Bronchial epithelial cell (primary cell): ENCODE measurements around the gene AGAP1. TPM values are rescaled to one million over a fixed set of nuclear protein-coding genes. Genes with fewer than 3 reads are reported as not detected.

Source experiments
- DNase-seq: peaks from one replicate; pipeline ENCODE4 v3.0.0-alpha.2; 2010; ENCODE audit warnings: low read depth
- FAIRE-seq: peaks from 2 replicates; lab custom pipeline; 2011; peaks lifted over from hg19 to GRCh38; lab: Jason Lieb, UNC
- H3K27me3 ChIP-seq: 2 replicates; pipeline ENCODE4 v1.5.1; 2011; ENCODE audit warnings: low read length; ENCODE audit not compliant: control insufficient read depth, insufficient read depth
- H3K36me3 ChIP-seq: 2 replicates; pipeline ENCODE4 v1.5.1; 2011; ENCODE audit warnings: low read length; ENCODE audit not compliant: control insufficient read depth, insufficient read depth
- H3K4me3 ChIP-seq: 2 replicates; pipeline ENCODE4 v1.5.1; 2011; ENCODE audit warnings: mild to moderate bottlenecking, low read depth, low read length, control low read depth
- CTCF ChIP-seq: IDR thresholded peaks from 2 replicates; pipeline ENCODE4 v1.5.1; 2011; ENCODE audit warnings: mild to moderate bottlenecking, moderate library complexity, low read length, control low read depth, inconsistent platforms; ENCODE audit not compliant: insufficient read depth, severe bottlenecking
- total RNA-seq: library from RNA; depleted of rRNA; stranded (reverse); fragments of >200 nt; gene quantifications from 2 replicates; pipeline ENCODE4 v1.2.1, GENCODE V29; 2014

Gene AGAP1
- total RNA-seq, 1 donor from 2014 or later = 22.4 TPM

DNA sequence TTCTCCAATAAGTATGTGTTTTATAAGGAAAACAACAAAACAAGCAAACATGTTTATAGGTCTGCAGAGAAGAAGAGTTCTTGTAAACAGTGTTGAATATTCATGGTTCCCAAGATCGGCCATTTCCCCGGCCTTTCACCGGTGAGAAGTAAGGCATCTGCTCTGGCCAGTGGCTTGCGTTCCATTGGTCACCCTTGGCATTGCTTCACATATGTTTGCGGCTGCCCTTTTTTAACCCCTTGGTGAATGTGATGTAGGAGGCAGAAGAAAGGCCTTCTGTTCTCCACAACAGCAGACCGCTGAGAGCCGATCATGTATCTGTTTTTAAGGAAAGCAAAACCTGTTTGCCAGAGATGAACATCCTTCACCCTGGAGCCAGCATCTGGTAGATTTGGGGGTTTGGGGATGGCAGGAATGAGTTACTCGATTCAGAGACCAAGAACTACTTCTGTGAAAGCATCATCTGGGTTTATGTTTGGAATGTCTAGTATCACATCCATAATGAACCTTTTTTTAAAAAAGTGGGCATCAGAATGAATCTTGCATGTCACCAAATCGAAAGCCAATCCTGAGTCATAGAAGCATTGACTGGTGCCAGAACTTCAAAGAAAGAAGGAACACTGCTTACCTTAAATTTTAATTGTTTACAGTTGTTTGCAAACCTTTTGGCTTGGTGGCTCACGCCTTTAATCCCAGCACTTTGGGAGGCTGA lies 112.3 kb downstream of the AGAP1 start:
- Histone ChIP-seq H3K4me3 (no peak overlapping the region), H3K36me3 (no peaks in the 10 kb centered on the region), H3K27me3 (no peaks in the 10 kb centered on the region)
- TF ChIP-seq CTCF = no peak
- no peak for FAIRE-seq
- DNase-seq = no peak

DNA sequence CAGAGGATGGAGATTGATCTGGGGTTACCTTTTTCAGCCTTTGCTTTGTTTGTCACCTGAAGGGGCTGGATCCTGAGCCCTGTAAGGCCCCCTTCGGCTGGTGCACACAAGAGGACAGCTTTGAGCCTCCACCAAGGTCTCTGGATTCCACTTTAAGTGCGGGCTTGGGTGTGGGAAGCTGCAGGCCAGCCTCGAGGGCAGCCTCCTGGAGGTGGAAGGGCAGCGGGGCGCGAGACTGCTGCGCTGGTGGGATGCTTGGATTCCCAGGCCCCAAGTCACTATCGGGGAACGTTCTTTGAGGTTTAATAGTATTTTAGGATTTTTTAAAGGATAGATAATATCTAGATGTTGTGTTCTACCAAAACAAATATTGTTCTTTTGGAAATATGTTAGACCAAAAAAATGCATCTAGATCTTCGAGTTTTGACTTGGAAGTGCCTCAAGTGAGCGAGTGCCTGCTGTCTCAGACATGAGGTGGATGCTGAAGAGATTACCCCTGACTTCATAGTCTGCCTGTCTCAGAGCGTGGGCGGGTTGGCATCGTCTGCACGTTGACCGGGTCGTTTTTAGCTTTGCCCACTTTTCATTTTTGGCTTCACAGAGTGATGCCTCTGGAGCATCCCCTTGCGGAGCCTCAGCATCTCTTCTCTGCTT lies 113.8 kb downstream of the AGAP1 start:
- FAIRE-seq = no peak
- no peak for DNase-seq
- Histone ChIP-seq H3K36me3 (no peaks in the 10 kb centered on the region), H3K4me3 (no peak overlapping the region), H3K27me3 (no peaks in the 10 kb centered on the region)
- no peak for TF ChIP-seq CTCF

- Histone ChIP-seq H3K36me3 (no peaks in the 10 kb centered on the region), H3K27me3 (no peaks in the 10 kb centered on the region), H3K4me3 (no peak overlapping the region)
- DNase-seq (no peak), FAIRE-seq (no peak)
- no peak for TF ChIP-seq CTCF
These were observed 114.5 kb downstream of the AGAP1 start for GRCh38 chr2:235608200-235608887.

- H3K4me3 ChIP-seq = no peak overlapping the region
- no peak for DNase-seq
- no peaks in the 10 kb centered on the region for H3K27me3 ChIP-seq
- no peaks in the 10 kb centered on the region for H3K36me3 ChIP-seq
- no peak for FAIRE-seq
- no peak for TF ChIP-seq CTCF
These were observed 115.5 kb downstream of the AGAP1 start for GRCh38 chr2:235609321-235609720.

DNA sequence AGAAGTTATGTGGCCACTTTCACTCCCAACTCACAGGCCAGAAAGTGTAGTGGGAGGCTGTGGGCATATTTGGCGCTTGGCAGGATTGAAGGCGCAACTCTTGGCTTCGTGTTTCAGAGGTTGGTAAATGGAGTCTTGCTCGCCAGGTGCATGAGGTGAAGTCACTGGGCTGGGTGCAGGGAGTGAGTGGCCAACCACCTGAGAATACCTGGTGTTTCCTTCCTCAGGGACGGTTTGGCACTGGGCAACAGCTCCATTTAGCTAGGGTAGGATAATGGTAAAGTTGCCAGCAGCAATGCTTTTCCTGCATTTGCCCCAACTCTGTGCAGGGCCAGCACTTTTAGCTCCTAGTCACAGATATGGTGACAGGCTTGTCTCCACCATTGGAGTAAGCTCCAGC lies 115.9 kb downstream of the AGAP1 start:
- Histone ChIP-seq H3K36me3 (no peaks in the 10 kb centered on the region), H3K4me3 (no peak overlapping the region), H3K27me3 (no peaks in the 10 kb centered on the region)
- no peak for FAIRE-seq
- TF ChIP-seq CTCF = no peak
- no peak for DNase-seq
